SK-N-SH (cell line): ENCODE data around the gene PER3. TPM values are rescaled to one million over a fixed set of nuclear protein-coding genes. Genes with fewer than 3 reads are reported as not detected.

ENCODE experiments used
- CTCF ChIA-PET: fragments of 300-600, 350-600 bp; formaldehyde crosslinking; extraction: SDS; loops from one replicate; lab custom pipeline; 2021; lab: Yijun Ruan, JAX
- POLR2A ChIA-PET: fragments of 350-600 bp; sonication (Branson Sonifier 250); formaldehyde crosslinking; extraction: SDS; loops from one replicate; lab custom pipeline; 2020; ENCODE audit warnings: antibody characterized with exemption, inconsistent platforms; lab: Yijun Ruan, JAX
- DNase-seq: peaks from one replicate; pipeline ENCODE4 v3.0.0; 2012
- H2AFZ ChIP-seq: fragments of 200-600 bp; sonication (generic); 2 replicates; pipeline ENCODE4 v1.8.1; 2016; ENCODE audit warnings: antibody characterized with exemption, mild to moderate bottlenecking, low read depth
- H3F3A ChIP-seq: fragments of 200-600 bp; sonication (generic); replicated peaks from 2 replicates; pipeline ENCODE3; 2016; ENCODE audit warnings: antibody characterized with exemption, mild to moderate bottlenecking; ENCODE audit not compliant: insufficient read depth
- H3K27ac ChIP-seq, 2 experiments: fragments of 200-500 bp in 1 of 2; fragments of 200-600 bp in 1 of 2; sonication (Bioruptor generic) in 1 of 2; sonication (generic), shearing (Covaris generic) in 1 of 2; 2 replicates each; pipeline versions ENCODE4 v1.5.1 to v1.6.1; 2014 to 2016; ENCODE audit warnings: low read depth in 2 of 2, inconsistent platforms in 1 of 2, low read length in 1 of 2, mild to moderate bottlenecking in 1 of 2, mixed read lengths in 1 of 2
- H3K27me3 ChIP-seq: fragments of 200-600 bp; sonication (generic), shearing (Covaris generic); 2 replicates; pipeline ENCODE4 v1.6.1; 2016; ENCODE audit warnings: mixed run types; ENCODE audit not compliant: insufficient read depth
- H3K36me3 ChIP-seq, 2 experiments: fragments of 200-500 bp in 1 of 2; fragments of 200-600 bp in 1 of 2; sonication (Bioruptor generic) in 1 of 2; sonication (generic) in 1 of 2; replicated peaks in 1 of 2; 2 replicates each; pipeline versions ENCODE3 to v1.5.1; 2014 to 2016; ENCODE audit warnings: low read length in 1 of 2, mild to moderate bottlenecking in 1 of 2; ENCODE audit not compliant: insufficient read depth in 2 of 2, control insufficient read depth in 1 of 2
- H3K4me1 ChIP-seq, 2 experiments: fragments of 200-500 bp in 1 of 2; fragments of 200-600 bp in 1 of 2; sonication (Bioruptor generic) in 1 of 2; sonication (generic), shearing (Covaris generic) in 1 of 2; 2 replicates each; pipeline versions ENCODE4 v1.5.1 to v1.6.1; 2014 to 2016; ENCODE audit warnings: low read depth in 1 of 2, low read length in 1 of 2, mixed run types in 1 of 2; ENCODE audit not compliant: insufficient read depth in 2 of 2, control insufficient read depth in 1 of 2
- H3K4me2 ChIP-seq: fragments of 200-600 bp; sonication (generic), shearing (Covaris generic); 2 replicates; pipeline ENCODE4 v1.6.1; 2017; ENCODE audit warnings: mixed run types
- H3K4me3 ChIP-seq, 2 experiments: fragments of 200-500 bp in 1 of 2; fragments of 200-600 bp in 1 of 2; sonication (Bioruptor generic) in 1 of 2; sonication (generic), shearing (Covaris generic) in 1 of 2; 2 replicates each; pipeline versions ENCODE4 v1.5.1 to v1.8.1; 2014 to 2016; ENCODE audit warnings: low read depth in 2 of 2, inconsistent platforms in 1 of 2, low read length in 1 of 2, mild to moderate bottlenecking in 1 of 2, mixed read lengths in 1 of 2, moderate library complexity in 1 of 2
- H3K79me2 ChIP-seq: fragments of 200-600 bp; sonication (generic); 2 replicates; pipeline ENCODE4 v1.8.1; 2017; ENCODE audit warnings: mild to moderate bottlenecking; ENCODE audit not compliant: insufficient read depth
- H3K9ac ChIP-seq: fragments of 200-600 bp; sonication (generic); 2 replicates; pipeline ENCODE4 v1.6.1; 2017; ENCODE audit warnings: mixed run types
- H3K9me2 ChIP-seq: fragments of 200-600 bp; sonication (generic); 2 replicates; pipeline ENCODE4 v1.6.1; 2017; ENCODE audit warnings: mixed run types
- H3K9me3 ChIP-seq: fragments of 200-600 bp; sonication (generic); 2 replicates; pipeline ENCODE4 v1.6.1; 2017; ENCODE audit warnings: mixed run types, mild to moderate bottlenecking, moderate library complexity
- H4K20me1 ChIP-seq: fragments of 200-600 bp; sonication (generic); 2 replicates; pipeline ENCODE4 v1.6.1; 2017; ENCODE audit warnings: mild to moderate bottlenecking, mixed run types; ENCODE audit not compliant: insufficient read depth
- FOSL2 ChIP-seq: IDR thresholded peaks from 2 replicates; pipeline ENCODE4 v1.4.0; 2012; ENCODE audit warnings: low read depth, mild to moderate bottlenecking, moderate library complexity, borderline replicate concordance
- GABPA ChIP-seq: IDR thresholded peaks from 2 replicates; pipeline ENCODE4 v1.4.0; 2012; ENCODE audit warnings: low read depth, mild to moderate bottlenecking
- GATA2 ChIP-seq: sonication (generic); formaldehyde crosslinking; IDR thresholded peaks from 2 replicates; pipeline ENCODE4 v1.5.0; 2020; ENCODE audit warnings: mild to moderate bottlenecking, missing genetic modification reagents
- NFIC ChIP-seq: IDR thresholded peaks from 2 replicates; pipeline ENCODE4 v1.4.0; 2012; ENCODE audit warnings: borderline replicate concordance
- REST ChIP-seq: IDR thresholded peaks from 2 replicates; pipeline ENCODE4 v1.6.1; 2012; ENCODE audit warnings: mild to moderate bottlenecking, low read depth, low read length, moderate library complexity
- RXRA ChIP-seq: IDR thresholded peaks from 2 replicates; pipeline ENCODE4 v1.4.0; 2012; ENCODE audit warnings: low read depth, mild to moderate bottlenecking, borderline replicate concordance
- SMC3 ChIP-seq: IDR thresholded peaks from 2 replicates; pipeline ENCODE4 v1.6.1; 2012; ENCODE audit warnings: low read depth, low read length, improper control_type of control experiment
- WGBS: methylation state at CpG from one replicate; pipeline ENCODE4 v1.1.6; 2017; ENCODE audit warnings: low lambda C conversion rate; 5-methylcytosine and 5-hydroxymethylcytosine counted together
- polyA plus RNA-seq, 3 experiments: library from polyadenylated mRNA; depleted of rRNA; stranded (reverse); fragments of >200 nt; gene quantifications; 2 replicates each; pipeline ENCODE4 v1.2.3, GENCODE V29; 2012
- TF ChIP-seq, protein P1 (sequence below): IDR thresholded peaks from 2 replicates; pipeline ENCODE4 v1.4.0; 2012; ENCODE audit warnings: low read depth, borderline replicate concordance
- TF ChIP-seq, protein P2 (sequence below): IDR thresholded peaks from 2 replicates; pipeline ENCODE4 v1.4.0; 2012; ENCODE audit warnings: low read depth

PER3 gene
- polyA plus RNA-seq, 1 of the 3 experiments (the other 2 are of a cell fraction) = 6.0 TPM

DNA sequence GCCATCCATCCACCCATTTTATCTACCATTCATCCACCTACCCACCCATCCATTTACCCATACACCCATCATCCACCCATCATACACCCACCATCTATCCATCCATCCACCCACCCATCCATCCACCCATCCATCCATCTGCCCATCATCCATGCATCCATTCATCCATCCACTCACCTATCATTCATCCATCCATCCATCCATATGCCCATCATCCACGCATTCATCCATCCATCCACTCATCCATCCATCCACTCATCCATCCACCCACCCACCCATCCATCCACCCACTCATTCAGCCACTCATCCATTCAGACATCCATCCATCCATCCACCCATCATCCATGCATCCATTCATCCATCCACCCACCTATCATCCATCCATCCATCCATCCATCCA is 100.7 kb downstream of the PER3 start:
- Histone ChIP-seq H3K27ac (no peak overlapping the region), H3K4me3 (no peak overlapping the region), H3K9ac (no peak overlapping the region), H3K36me3 (no peaks in the 10 kb centered on the region), H3K9me3 (no peaks in the 10 kb centered on the region), H4K20me1 (no peaks in the 10 kb centered on the region), H3K27me3 (no peaks in the 10 kb centered on the region), H3K79me2 (no peaks in the 10 kb centered on the region), H3K9me2 (no peaks in the 10 kb centered on the region), H3K4me1 (peaks cover 0 to 7% of the 10 kb centered on the region in 2 experiments; a peak in 1 of 4 replicates), H3F3A (peaks cover 5% of the 10 kb centered on the region), H2AFZ (no peak overlapping the region), H3K4me2 (no peak overlapping the region)
- DNase-seq = no peak
- WGBS = 97% methylated on average over 1 of the region's 1 CpG
- TF ChIP-seq GABPA (no peak), RXRA (no peak), REST (no peak)
- CTCF ChIA-PET = no interaction called here
- POLR2A ChIA-PET = no interaction called here

GRCh38 chr1:7885513-7886404 is 101.7 kb downstream of the PER3 start:
- H4K20me1 ChIP-seq = no peaks in the 10 kb centered on the region
- no peaks in the 10 kb centered on the region for H3K79me2 ChIP-seq
- TF ChIP-seq REST (no peak), NFIC (no peak), FOSL2 (no peak), GATA2 (CRISPR knock-in tag) (no peak), SMC3 (no peak)
- TF ChIP-seq, protein P1, sequence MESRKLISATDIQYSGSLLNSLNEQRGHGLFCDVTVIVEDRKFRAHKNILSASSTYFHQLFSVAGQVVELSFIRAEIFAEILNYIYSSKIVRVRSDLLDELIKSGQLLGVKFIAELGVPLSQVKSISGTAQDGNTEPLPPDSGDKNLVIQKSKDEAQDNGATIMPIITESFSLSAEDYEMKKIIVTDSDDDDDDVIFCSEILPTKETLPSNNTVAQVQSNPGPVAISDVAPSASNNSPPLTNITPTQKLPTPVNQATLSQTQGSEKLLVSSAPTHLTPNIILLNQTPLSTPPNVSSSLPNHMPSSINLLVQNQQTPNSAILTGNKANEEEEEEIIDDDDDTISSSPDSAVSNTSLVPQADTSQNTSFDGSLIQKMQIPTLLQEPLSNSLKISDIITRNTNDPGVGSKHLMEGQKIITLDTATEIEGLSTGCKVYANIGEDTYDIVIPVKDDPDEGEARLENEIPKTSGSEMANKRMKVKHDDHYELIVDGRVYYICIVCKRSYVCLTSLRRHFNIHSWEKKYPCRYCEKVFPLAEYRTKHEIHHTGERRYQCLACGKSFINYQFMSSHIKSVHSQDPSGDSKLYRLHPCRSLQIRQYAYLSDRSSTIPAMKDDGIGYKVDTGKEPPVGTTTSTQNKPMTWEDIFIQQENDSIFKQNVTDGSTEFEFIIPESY = no peak
- TF ChIP-seq, protein P2, sequence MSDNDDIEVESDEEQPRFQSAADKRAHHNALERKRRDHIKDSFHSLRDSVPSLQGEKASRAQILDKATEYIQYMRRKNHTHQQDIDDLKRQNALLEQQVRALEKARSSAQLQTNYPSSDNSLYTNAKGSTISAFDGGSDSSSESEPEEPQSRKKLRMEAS = no peak
- TF ChIP-seq, all 33 proteins: peak for 0
- Histone ChIP-seq H2AFZ (no peak overlapping the region), H3K9me2 (no peaks in the 10 kb centered on the region), H3K4me2 (no peak overlapping the region), H3K9me3 (no peaks in the 10 kb centered on the region), H3K4me3 (no peak overlapping the region), H3K27me3 (no peaks in the 10 kb centered on the region), H3K36me3 (no peaks in the 10 kb centered on the region), H3K27ac (no peak overlapping the region), H3K9ac (no peak overlapping the region), H3F3A (peaks cover 5% of the 10 kb centered on the region), H3K4me1 (peaks cover 0 to 7% of the 10 kb centered on the region in 2 experiments; a peak in 1 of 4 replicates)
- CTCF ChIA-PET = no interaction called here
- DNase-seq = no peak
- 62% methylated on average over 20 of the region's 27 CpGs for WGBS
- POLR2A ChIA-PET = no interaction called here
